GM21717 (cell line): ENCODE results near the gene LRP2.

ENCODE experiments used
- ATAC-seq: cut with Tn5 transposase; IDR thresholded peaks from one replicate; pipeline ENCODE4 v1.9.1; 2021; ENCODE audit warnings: mild to moderate bottlenecking, moderate library complexity; ENCODE audit not compliant: unreplicated experiment

Gene LRP2

GRCh38 chr2:169247211-169247610 is 115.1 kb downstream of the LRP2 start:
- no peak for ATAC-seq

GRCh38 chr2:169240405-169240804 is 121.9 kb downstream of the LRP2 start:
- no peak for ATAC-seq

GRCh38 chr2:169237939-169238338 is 124.4 kb downstream of the LRP2 start:
- no peak for ATAC-seq

GRCh38 chr2:169237286-169237685 is 125.0 kb downstream of the LRP2 start:
- no peak for ATAC-seq

- no peak for ATAC-seq
Observed at GRCh38 chr2:169232551-169233154, 129.7 kb downstream of the LRP2 start.

GRCh38 chr2:169230204-169230603 is 132.1 kb downstream of the LRP2 start:
- no peak for ATAC-seq

GRCh38 chr2:169229590-169229989 is 132.7 kb downstream of the LRP2 start:
- ATAC-seq, result no peak

GRCh38 chr2:169225906-169226305 is 136.4 kb downstream of the LRP2 start:
- ATAC-seq, result no peak

- ATAC-seq, result no peak
Observed at GRCh38 chr2:169225233-169225750, 137.0 kb downstream of the LRP2 start.

- peak; percentile 88 for ATAC-seq
Observed at GRCh38 chr2:169222665-169223064, 139.7 kb downstream of the LRP2 start.

GRCh38 chr2:169221745-169222369 is 140.5 kb downstream of the LRP2 start:
- ATAC-seq, result no peak

- no peak for ATAC-seq
Observed at GRCh38 chr2:169210917-169211316, 151.4 kb downstream of the LRP2 start.

GRCh38 chr2:169208026-169208425 is 154.3 kb downstream of the LRP2 start:
- no peak for ATAC-seq

- ATAC-seq, result no peak
Observed at GRCh38 chr2:169205176-169205575, 157.2 kb downstream of the LRP2 start.

GRCh38 chr2:169203952-169204351 is 158.4 kb downstream of the LRP2 start:
- ATAC-seq, result no peak

GRCh38 chr2:169200756-169201155 is 161.6 kb downstream of the LRP2 start:
- no peak for ATAC-seq

GRCh38 chr2:169193618-169194017 is 168.7 kb downstream of the LRP2 start:
- no peak for ATAC-seq

- no peak for ATAC-seq
Observed at GRCh38 chr2:169190197-169190775, 172.0 kb downstream of the LRP2 start.

- ATAC-seq, result no peak
Observed at GRCh38 chr2:169189132-169189531, 173.2 kb downstream of the LRP2 start.

- ATAC-seq, result no peak
Observed at GRCh38 chr2:169185711-169186110, 176.6 kb downstream of the LRP2 start.

- no peak for ATAC-seq
Observed at GRCh38 chr2:169184074-169184473, 178.3 kb downstream of the LRP2 start.

GRCh38 chr2:169182573-169182972 is 179.8 kb downstream of the LRP2 start:
- no peak for ATAC-seq
